HG03558 (cell line): Measurements from ENCODE around the gene CD84.
"Not testable (repeated sequence)": the region's sequence is repeated elsewhere in the genome, so short reads cannot be mapped to it uniquely, and the experiment has no call there.

Source experiments
- ATAC-seq: cut with Tn5 transposase; IDR thresholded peaks from one replicate; pipeline ENCODE4 v1.9.1; 2021; ENCODE audit warnings: moderate number of reproducible peaks; ENCODE audit not compliant: unreplicated experiment; ENCODE audit errors: extremely low read depth

The CD84 gene

DNA sequence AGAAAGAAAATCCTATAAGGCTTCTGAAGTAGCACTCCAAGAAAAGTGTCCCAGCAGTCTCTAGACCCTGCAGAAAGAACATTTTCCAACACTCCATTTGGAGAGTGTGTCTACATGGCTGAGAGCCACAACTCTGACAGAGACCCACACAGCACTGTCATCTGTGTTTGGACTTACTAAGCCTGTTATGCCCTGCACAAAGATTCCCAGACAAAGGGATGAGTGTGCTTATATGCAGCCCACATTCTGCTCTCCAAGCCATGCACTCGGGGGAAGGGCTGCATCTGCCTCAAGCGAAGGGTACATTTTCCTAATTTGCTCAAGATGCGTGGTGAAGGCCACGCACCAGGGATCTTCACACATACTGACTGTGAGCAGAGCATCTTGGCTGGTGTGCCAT, 31.9 kb downstream of the CD84 start:
- ATAC-seq: no peak

DNA sequence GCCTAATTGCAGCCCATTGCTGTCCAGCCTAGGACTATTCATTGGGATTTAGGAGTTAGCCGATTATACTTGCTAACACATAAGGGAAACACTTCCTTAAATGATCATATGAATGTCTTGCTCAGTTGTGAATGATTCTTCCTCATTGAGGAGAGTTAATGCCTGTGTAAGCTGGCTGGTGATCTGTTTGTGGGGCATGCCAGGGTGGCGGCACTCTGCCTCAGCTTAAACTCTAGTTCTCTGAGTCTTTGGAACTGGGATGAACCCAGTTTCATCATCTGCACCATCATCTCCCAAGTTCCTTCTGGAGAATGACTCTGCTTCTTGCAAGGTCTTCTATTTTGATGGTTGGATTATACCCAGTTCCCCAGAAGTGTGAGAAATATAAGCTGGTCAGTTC, 32.4 kb downstream of the CD84 start:
- ATAC-seq: no peak

DNA sequence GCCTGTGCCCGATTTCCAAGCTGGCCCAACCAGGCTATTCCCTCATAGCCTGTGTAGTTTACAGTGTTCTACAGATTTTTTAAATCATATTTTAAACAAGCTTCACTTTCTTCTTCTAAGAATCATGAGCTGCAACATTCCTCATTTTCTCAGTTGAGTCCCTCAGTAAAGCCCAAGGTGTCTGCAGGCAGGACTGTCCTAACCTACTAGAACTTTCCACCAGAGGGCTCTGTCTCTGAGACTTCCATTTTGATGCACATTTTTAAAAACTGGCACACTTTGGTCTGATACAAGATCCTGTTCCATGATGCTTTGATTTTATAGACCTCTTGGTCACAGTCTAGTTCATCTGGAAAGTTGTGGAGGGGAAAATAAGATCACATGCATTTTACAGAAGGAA, 34.6 kb downstream of the CD84 start:
- ATAC-seq: no peak

DNA sequence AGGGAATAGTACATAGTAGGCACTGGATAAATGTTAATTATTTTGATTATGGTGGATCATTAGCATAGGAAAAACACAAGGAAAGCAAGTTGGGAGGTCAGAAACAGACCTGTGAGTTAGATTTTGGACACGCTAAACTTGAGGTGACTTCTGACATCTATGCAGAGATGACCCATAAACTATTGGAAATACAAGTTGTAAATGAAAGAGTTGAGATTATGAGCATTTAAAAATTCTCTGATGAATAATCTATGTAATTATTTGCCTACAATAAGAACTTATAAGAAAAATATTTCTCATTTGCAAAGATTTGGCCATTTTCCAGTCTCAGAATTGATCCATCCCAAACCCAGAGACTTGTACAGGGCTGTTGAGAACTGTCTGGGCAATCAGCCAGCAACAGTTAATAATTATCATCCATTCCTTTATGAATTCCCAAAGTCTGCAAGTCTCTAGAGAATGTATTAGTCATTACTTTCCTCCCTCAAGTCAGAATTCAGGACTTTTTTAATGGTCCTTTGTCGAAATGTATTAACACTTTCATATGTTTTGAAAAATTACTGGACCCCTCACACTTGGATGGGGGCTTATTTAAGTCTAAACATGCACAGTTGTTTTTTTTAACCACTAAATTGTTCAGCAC, 36.9 kb downstream of the CD84 start:
- no peak for ATAC-seq

DNA sequence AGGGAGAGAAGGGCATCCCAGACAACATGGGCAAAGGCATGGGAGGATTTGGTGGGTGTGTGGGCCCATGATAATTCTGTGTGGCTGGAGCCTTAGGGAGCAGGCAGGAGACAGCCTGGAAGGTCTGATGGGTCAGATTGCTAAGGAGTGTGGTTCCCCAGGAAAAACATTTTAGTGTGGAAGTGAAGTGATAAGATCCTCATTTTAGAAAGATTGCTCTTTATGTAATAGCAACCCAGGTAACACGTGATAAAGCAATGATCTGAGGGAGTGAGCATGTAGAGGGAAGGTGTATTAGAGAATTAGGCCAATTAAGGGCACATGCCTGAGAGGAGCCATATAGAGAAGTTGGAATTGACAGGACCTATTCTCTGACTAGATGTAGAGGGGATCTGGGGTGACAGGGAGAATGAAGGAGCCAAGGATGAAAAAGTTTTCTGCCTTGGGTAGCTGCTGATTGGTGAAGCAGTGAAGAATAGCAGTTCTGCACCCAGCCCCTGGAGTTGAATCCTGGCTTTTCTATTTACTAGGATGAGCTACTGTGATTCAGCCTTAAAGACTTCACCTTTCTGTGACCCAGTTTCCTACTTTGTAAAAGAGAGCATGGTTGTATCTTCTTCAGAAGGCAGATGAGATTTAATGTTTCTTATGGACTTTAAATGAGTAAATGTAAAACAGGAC, 37.5 kb downstream of the CD84 start:
- ATAC-seq: no peak

DNA sequence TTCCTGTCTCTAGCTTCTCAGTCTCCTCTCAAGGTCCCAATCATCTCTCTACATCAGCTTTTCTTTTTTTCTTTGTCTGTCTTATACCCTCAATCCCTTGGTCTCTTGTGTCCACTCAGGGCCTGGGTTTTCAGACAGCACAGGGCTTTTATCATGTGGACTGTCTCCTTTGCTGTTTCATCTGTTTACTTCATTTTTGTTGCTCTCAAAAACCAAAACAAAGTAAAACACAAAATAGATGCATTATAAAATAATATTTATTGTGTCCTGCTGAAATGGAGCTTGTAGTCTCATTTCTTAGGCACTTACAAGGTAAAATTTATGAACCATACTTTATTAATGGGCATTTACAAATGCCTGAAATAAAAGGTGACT, 38.5 kb downstream of the CD84 start:
- ATAC-seq: no peak

DNA sequence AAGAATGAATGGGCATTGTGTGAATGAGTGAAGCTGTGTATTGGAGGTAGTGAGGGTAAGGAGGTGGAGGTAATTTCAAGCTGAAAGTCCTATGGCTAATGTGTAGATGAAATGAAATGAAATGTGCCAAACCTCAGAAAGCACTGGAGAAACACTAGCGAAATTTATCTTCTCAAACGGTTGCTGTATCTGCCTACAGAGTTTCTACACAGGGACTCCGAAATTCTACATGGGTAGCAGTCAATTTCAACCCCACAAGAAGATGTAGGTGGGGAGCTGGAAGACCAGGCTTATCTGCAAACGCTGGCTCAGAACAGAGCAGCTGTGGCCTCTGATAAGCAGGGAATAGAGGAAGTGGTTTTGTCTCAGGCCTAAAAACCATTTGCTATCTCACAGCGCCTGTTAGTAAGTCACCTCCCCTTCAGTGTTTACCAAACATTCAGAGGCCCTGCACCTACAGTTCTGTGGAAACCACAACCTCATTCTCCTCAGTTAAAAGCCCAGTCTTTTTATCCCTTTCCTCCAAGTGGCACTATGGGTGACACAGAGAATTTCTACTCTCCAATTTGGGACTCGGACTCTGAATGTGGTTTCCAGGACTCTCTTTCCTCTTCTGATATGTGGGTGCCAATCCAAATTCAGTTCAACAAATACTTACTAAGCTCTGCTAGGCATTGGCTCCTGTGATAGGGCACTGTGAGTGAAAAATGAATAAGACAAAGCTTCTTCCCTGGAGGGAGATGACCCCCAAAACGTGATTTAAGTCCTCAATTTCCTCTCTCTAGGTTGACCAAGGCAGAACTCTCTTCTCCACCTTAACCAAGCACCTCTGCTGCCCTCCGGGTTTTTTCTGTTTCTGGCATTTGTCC, 39.1 kb downstream of the CD84 start:
- ATAC-seq: peak; percentile 87

DNA sequence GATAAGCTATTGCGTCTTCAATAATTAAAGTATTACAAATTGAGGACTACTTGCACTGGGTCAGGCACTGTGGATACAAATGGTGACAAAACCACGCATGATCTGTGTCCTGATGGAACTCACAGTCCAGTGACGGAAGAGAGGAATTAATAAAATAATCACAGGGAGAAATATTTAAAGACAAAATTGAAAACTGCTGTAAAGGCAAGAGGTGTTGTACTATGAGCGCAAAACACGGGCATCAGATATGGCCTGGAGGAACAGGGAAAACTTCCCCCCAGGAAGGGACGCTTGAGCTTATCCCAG, 39.7 kb downstream of the CD84 start:
- no peak for ATAC-seq

DNA sequence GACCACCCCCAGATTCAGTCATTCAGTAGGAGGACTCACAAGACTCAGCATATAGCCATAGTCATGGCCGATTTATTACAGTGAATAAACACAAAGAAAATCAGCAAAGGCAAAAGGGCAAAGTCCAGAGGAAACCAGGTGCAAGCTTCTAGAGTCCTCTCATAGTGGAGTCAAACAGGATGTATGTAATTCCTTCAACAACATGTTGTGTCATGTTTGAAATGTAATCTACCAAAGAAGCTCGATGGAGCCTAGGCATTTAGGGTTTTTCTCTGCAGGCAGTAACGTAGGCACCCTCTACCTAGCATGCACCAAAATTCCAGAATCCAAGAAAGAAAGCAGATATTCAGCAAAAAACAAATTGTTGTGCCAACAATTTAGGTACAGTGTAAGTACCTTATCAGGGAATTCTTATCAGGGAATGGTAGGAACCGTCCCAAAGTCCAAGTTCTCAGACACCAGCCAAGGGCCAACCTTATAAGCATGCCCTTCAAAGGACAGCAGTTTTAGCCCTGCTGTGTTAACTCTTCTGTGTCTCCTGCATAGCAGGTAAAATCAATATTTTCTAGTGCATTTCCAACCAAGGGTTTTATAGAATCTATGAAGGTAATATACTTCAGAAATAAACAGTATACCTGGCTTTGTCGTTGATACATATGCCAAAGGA, 40.2 kb downstream of the CD84 start:
- no peak for ATAC-seq

DNA sequence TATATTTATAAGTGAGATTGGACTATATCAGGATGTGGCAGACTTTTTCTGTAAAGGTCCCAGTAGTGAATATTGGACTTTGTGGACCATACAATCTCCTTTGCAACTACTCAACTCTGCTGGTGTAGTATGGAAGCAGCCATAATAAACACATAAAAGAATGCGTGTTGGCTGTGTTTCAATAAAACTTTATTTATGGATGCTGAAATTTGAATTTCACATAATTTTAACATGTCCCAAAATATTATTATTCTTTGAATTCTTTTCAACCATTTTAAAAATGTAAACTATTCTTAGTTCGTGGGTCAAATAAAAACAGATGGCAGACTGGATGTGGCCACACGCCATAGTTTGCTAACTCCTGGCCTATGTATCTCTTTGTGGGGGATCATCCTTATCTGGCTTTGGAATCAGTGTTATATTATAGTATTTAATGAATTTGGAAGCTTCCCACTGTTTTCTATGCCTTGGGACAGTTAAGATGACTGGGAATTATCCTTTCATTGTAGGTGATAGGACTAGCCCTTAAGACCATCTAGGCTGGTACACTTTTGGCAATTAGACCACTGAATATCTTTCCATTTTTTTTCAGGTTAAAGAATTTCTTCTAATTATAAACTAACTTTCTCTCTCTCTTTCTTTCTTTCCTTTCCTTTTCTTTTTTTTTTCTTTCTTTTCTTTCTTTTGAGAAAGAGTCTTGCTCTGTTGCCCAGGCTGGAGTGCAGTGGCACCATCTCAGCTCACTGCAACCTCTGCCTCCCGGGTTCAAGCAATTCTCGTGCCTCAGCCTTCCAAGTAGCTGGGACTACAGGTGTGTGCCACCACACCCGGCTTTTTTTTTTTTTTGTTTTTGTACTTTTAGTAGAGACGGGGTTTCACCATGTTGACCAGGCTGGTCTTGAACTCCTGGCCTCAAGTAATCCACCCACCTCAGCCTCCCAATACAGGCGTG, 41.3 kb downstream of the CD84 start:
- ATAC-seq: no peak

DNA sequence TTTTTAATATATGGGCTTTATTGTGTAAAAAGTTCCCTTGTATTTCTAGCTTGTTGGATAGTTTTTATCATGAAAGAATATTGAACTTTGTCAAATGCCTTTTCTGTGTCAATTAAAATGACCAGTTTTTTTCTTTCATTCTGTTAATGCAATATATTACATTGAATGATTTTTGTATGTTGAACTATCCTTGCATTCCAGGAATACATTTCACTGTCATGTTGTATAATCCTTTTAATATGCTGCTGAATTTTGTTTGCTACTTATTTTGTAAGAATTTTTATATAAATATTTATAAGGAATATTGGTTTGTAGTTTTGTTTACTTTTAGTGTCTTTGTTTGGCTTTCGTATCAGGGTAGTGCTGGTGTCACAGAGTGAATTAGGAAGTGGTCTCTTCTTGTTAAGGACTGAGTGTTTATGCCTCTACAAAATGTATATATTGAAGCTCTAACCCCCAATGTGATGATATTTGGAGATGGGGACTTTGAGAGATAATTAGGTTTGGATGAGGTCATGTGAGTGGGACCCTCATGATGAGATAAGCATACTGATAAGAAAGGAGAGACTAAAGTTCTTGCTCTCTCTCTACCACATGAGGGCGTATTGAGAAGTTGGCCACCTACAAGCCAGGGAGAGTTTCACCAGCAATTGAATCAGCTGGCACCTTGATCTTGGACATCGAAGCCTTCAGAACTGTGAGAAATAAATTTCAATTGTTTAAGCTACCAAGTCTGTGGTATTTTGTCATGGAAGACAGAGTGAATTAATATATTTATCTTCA, 44.3 kb downstream of the CD84 start:
- ATAC-seq: no peak

DNA sequence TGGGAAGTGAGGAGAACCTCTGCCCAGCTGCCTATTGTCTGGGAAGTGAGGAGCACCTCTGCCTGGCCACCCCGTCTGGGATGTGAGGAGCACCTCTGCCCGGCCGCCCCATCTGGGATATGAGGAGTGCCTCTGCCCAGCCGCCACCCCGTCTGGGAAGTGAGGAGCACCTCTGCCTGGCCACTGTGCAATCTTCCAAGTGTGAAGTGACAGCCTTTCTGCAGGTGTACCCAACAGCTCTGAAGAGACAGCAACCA, 46.8 kb downstream of the CD84 start:
- not testable (repeated sequence) for ATAC-seq

DNA sequence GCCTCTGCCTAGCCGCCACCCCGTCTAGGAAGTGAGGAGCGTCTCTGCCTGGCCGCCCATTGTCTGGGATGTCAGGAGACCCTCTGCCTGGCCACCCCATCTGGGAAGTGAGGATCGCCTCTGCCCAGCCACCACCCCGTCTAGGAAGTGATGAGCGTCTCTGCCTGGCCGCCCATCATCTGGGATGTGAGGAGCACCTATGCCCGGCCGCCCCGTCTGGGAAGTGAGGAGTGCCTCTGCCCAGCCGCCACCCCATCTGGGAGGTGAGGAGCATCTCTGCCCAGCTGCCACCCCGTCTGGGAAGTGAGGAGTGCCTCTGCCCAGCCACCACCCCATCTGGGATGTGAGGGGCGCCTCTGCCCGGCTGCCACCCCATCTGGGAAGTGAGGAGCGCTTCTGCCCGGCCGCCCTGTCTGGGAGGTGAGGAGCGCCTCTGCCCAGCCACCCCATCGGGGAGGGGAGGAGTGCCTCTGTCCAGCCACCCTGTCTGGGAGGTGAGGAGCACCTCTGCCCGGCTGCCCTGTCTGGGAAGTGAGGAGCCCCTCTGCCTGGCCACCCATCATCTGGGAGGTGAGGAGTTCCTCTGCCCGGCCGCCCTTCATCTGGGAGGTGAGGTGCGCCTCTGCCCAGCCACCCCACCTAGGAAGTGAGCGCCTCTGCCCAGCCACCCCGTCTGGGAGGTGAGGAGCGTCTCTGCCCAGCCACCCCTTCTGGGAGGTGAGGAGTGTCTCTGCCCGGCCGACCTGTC, 47.3 kb downstream of the CD84 start:
- not testable (repeated sequence) for ATAC-seq

DNA sequence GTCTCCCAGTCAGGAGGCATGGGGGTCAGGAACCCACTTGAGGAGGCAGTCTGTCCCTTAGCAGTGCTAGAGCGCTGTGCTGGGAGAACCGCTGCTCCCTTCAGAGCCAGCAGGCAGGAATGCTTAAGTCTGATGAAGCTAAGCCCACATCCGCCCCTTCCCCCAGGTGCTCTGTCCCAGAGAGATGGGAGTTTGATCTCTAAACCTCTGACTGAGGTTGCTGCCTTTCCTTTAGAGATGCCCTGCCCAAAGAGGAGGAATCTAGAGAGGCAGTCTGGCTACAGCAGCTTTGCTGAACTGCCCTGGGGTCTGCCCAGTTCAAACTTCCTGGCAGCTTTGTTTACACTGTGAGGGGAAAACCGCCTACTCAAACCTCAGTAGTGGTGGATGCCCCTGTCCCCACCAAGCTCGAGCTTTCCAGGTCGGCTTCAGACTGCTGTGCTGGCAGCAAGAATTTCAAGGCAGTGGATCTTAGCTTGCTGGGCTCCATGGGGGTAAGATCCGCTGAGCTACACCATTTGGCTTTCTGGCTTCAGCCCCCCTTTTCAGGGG, 49.8 kb downstream of the CD84 start:
- ATAC-seq: not testable (repeated sequence)

DNA sequence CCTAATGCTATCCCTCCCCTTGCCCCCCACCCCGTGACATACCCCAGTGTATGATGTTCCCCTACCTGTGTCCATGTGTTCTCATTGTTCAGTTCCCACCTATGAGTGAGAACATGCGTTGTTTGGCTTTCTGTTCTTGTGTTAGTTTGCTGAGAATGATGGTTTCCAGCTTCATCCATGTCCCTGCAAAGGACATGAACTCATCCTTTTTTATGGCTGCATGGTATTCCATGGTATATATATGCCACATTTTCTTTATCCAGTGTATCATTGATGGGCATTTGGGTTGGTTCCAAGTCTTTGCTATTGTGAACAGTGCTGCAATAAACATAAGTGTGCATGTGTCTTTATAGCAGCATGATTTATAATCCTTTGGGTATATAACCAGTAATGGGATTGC, 55.5 kb downstream of the CD84 start:
- not testable (repeated sequence) for ATAC-seq

DNA sequence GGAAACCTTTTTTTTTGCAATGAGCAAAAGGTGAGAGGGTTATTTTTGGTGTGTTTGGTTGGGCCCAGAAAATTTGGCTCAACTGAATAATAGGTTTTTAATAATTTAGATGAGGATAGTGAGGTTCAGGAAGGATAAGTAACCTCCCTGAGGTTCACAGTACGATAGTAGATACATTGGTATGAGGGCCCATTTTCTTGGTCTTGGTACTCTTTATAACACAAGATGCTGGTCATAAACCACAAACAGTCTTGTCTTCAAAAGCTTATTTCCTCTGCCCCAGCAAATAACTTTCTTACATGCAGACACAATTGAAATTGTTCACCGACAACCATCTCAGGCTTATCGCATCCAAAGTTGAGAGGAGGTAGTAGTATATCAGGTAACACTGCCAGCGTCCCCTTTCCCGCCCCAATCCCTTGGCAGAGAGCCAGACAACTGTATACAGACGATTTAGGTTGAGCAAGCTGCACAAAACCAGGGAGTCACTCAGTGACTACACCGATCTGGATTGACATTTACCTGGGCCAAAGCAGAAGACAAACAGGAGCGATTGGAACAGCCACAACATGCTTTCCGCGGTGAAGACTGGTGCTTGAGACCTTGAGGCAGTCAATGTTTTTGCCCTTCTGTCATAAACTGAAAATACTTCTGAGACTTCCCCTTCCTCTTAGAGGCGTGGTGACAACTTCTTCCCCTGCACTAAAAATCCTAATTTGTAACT, 56.5 kb downstream of the CD84 start, which contains the start of gene SLAMF6:
TSS of gene SLAMF6 (minus strand) at position 634 of the 724 bp plus-strand sequence. CDS start at position 571, 63 bp downstream.
- no peak for ATAC-seq

DNA sequence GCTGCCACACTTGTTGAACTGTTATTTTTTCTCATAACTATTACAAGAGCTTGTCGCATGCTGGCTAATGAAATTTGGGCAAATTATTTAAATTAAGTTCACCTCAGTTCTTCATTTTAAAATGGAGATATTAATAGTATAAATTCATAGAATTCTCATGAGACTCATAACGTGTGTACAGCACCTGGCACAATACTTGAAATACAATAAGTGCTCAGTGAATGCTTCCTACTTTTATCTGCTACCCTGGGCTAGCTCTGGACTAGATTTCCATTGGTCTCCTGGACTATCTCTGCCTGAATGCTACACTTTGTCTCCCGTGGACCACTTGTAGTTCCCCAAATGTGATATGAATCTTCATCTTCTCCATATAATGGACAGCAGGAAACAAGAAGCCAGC, 57.2 kb downstream of the CD84 start:
- ATAC-seq: no peak

DNA sequence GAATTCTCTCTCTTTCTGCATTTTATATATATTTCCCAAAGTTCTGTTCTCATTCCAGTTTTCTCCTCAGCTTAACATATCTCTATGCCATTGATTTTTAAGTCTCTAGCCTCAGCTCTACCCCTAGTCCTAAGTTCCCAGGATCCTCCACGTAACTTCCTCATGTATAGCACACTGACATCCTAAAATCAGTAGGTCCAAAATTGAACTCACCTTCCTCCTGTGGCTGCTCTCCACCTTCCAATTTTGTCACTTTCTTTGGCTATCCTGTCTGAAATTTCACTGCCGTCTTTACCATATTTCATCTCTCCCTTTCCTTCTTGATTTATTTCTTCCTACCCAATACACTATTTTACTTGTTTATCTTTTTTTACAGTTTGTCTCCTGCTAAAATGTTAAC, 57.7 kb downstream of the CD84 start:
- no peak for ATAC-seq
